CD4-positive, alpha-beta T cell (primary cell): ENCODE measurements around the gene OR10X1. TPM values are rescaled to one million over a fixed set of nuclear protein-coding genes. Genes with fewer than 3 reads are reported as not detected.

Experiments
- ATAC-seq: fragments of 200-7000 bp; cut with Tn5 transposase; one replicate; pipeline ENCODE4 v1.10.0; 2022; ENCODE audit warnings: mild to moderate bottlenecking; ENCODE audit not compliant: poor library complexity
- CTCF ChIA-PET: fragments of 350-600 bp; sonication (Branson Sonifier 250); formaldehyde crosslinking; loops from one replicate; lab custom pipeline; 2021; ENCODE audit warnings: antibody characterized with exemption, inconsistent platforms; lab: Charles Lee
- POLR2A ChIA-PET: fragments of 350-600 bp; sonication (Branson Sonifier 250); formaldehyde crosslinking; loops from one replicate; lab custom pipeline; 2021; ENCODE audit warnings: antibody characterized with exemption, inconsistent platforms; lab: Charles Lee
- DNase-seq, 14 experiments: peaks; one replicate each; pipeline ENCODE4 v3.0.0-alpha.2; 2013 to 2020; ENCODE audit warnings: mixed read lengths in 2 of 14
- H3K27ac ChIP-seq, 2 donors: one replicate each; pipeline versions ENCODE4 v1.5.1 to v1.7.0; 2013; ENCODE audit warnings: low read length in 2 of 2, low read depth in 1 of 2, mild to moderate bottlenecking in 1 of 2
- H3K27me3 ChIP-seq, 2 experiments: 1 replicate in 1 of 2; 2 replicates in 1 of 2; pipeline versions ENCODE4 v1.6.1 to v1.7.0; 2013; ENCODE audit warnings: low read length in 2 of 2, control low read depth in 1 of 2, mild to moderate bottlenecking in 1 of 2, moderate library complexity in 1 of 2; ENCODE audit not compliant: insufficient read depth in 2 of 2, control insufficient read depth in 1 of 2
- H3K36me3 ChIP-seq: one replicate; pipeline ENCODE4 v1.6.1; 2013; ENCODE audit warnings: low read length, control low read depth; ENCODE audit not compliant: insufficient read depth
- H3K4me1 ChIP-seq: one replicate; pipeline ENCODE4 v1.6.1; 2013; ENCODE audit warnings: low read length, control low read depth; ENCODE audit not compliant: insufficient read depth
- H3K4me3 ChIP-seq: one replicate; pipeline ENCODE4 v1.5.1; 2013; ENCODE audit warnings: mild to moderate bottlenecking, low read length, moderate library complexity
- H3K9me3 ChIP-seq, 2 experiments: 1 replicate in 1 of 2; 2 replicates in 1 of 2; pipeline versions ENCODE4 v1.6.1 to v1.7.0; 2013; ENCODE audit warnings: low read length in 2 of 2, mild to moderate bottlenecking in 2 of 2, control low read depth in 1 of 2, moderate library complexity in 1 of 2; ENCODE audit not compliant: control insufficient read depth in 1 of 2, insufficient read depth in 1 of 2
- H3K27ac Mint-ChIP-seq: one replicate; pipeline ENCODE4 v1.8.0; 2020; ENCODE audit warnings: mixed read lengths
- H3K27me3 Mint-ChIP-seq: one replicate; pipeline ENCODE4 v1.8.0; 2021; ENCODE audit warnings: mixed read lengths
- H3K36me3 Mint-ChIP-seq: one replicate; pipeline ENCODE4 v1.8.0; 2021; ENCODE audit warnings: low read depth, mixed read lengths
- H3K4me1 Mint-ChIP-seq: one replicate; pipeline ENCODE4 v1.8.0; 2021; ENCODE audit warnings: low read depth, mixed read lengths
- H3K4me3 Mint-ChIP-seq: one replicate; pipeline ENCODE4 v1.8.0; 2020; ENCODE audit warnings: mild to moderate bottlenecking, mixed read lengths
- H3K9me3 Mint-ChIP-seq: one replicate; pipeline ENCODE4 v1.8.0; 2020; ENCODE audit warnings: mixed read lengths
- intact Hi-C, 2 experiments: fragments of 100-400 bp; cut with DNase I in 1 of 2; cut with micrococcal nuclease in 1 of 2; formaldehyde crosslinking; loops; one replicate each; pipeline versions ENCODE4 v1.15.1 to v1.9.0; 2023 to 2025; cut with DNase I, micrococcal nuclease
- total RNA-seq, 174 experiments: library from RNA in 2 of 174; stranded (reverse) in 2 of 174; gene quantifications; one replicate each; pipeline ENCODE4 v1.2.3 and lab custom pipeline; 2021 to 2026
- TF ChIP-seq, protein P1 (sequence below): fragments of 200-600 bp; IDR thresholded peaks from one replicate; pipeline ENCODE4 v1.8.0; 2022; ENCODE audit warnings: antibody characterized with exemption, mild to moderate bottlenecking

The OR10X1 gene
- total RNA-seq, 2 experiments from 2014 or later: not detected

DNA sequence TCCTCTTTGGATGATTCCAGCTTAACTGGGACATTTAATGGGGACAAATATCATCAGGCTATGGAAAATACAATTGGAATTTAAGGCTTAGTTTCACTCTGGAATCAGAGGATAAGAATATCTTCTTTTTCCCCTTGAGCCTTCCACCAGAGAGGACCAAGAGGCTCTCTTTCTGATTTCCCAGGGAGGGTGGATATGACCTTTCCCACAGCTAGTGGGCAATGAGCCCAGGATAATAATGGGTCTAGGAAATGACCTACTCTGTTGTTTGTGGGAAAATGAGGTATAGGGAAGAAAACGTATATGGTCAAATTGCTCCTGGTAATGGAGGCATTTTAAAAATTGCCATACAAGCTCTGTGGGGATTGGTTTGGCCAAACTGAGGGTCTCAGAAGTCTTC, 27.4 kb downstream of the OR10X1 start:
- no peak overlapping the region for H3K4me3 ChIP-seq
- Mint-ChIP-seq H3K36me3 (no peaks in the 10 kb centered on the region), H3K9me3 (no peaks in the 10 kb centered on the region), H3K27ac (no peak overlapping the region), H3K27me3 (peaks cover 33% of the 10 kb centered on the region), H3K4me3 (no peak overlapping the region), H3K4me1 (no peaks in the 10 kb centered on the region)
- H3K36me3 ChIP-seq: no peaks in the 10 kb centered on the region
- TF ChIP-seq, protein P1, sequence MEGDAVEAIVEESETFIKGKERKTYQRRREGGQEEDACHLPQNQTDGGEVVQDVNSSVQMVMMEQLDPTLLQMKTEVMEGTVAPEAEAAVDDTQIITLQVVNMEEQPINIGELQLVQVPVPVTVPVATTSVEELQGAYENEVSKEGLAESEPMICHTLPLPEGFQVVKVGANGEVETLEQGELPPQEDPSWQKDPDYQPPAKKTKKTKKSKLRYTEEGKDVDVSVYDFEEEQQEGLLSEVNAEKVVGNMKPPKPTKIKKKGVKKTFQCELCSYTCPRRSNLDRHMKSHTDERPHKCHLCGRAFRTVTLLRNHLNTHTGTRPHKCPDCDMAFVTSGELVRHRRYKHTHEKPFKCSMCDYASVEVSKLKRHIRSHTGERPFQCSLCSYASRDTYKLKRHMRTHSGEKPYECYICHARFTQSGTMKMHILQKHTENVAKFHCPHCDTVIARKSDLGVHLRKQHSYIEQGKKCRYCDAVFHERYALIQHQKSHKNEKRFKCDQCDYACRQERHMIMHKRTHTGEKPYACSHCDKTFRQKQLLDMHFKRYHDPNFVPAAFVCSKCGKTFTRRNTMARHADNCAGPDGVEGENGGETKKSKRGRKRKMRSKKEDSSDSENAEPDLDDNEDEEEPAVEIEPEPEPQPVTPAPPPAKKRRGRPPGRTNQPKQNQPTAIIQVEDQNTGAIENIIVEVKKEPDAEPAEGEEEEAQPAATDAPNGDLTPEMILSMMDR: no peak
- intact Hi-C loops: no loop called here
- no peaks in the 10 kb centered on the region for H3K4me1 ChIP-seq
- POLR2A ChIA-PET: no interaction called here
- CTCF ChIA-PET: no interaction called here
- H3K27me3 ChIP-seq: peaks cover 0 to 11% of the 10 kb centered on the region in 2 experiments
- no peak overlapping the region for H3K27ac ChIP-seq
- no peak for ATAC-seq
- DNase-seq: no peak
- H3K9me3 ChIP-seq: no peaks in the 10 kb centered on the region

DNA sequence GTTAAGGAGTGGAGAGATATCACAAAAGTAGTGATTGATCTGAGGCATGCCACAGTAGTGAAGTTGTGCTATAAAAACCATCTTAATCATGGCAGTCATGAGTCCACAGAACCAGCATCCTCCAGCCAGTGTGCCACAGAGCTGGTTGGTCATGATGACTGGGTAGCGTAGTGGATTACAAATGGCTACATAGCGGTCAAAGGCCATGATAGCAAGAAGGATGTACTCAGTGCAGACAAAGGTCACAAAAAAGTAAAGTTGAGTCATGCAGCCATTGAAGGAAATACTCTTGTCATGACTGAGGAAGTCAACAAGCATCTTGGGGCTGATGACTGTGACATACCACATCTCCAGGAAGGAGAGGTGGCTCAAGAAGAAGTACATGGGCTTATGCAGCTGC, 32.2 kb downstream of the OR10X1 start:
- H3K27ac Mint-ChIP-seq: no peak overlapping the region
- no peaks in the 10 kb centered on the region for H3K36me3 ChIP-seq
- no peak overlapping the region for H3K4me3 ChIP-seq
- H3K27me3 ChIP-seq: peaks cover 0 to 13% of the 10 kb centered on the region in 2 experiments
- no peaks in the 10 kb centered on the region for H3K4me1 Mint-ChIP-seq
- no peak overlapping the region for H3K4me3 Mint-ChIP-seq
- CTCF ChIA-PET: no interaction called here
- H3K4me1 ChIP-seq: no peaks in the 10 kb centered on the region
- H3K36me3 Mint-ChIP-seq: no peaks in the 10 kb centered on the region
- ATAC-seq (no peak), DNase-seq (no peak)
- TF ChIP-seq, protein P1: no peak
- POLR2A ChIA-PET: no interaction called here
- peaks cover 33% of the 10 kb centered on the region for H3K27me3 Mint-ChIP-seq
- no peaks in the 10 kb centered on the region for H3K9me3 Mint-ChIP-seq
- intact Hi-C loops: no loop called here
- H3K9me3 ChIP-seq: no peaks in the 10 kb centered on the region
- no peak overlapping the region for H3K27ac ChIP-seq

DNA sequence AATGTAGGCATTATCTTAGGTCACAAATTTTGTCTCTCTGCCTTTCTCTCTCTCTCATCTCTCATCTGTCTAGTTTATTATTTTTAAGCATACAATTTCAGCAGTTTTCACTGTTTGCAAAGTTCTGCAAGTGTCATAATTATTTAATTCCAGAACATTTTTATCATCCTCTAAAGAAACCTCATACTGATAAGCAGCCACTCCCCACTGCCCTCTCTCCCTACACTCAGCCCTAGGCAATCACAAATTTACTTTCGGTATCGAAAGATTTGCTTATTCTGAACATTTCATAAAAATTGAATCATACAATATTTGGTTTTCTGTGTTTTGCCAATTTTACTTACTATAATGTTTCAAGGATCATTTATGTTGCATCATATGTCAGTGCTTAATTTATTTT, 42.1 kb downstream of the OR10X1 start:
- H3K4me1 Mint-ChIP-seq: no peaks in the 10 kb centered on the region
- DNase-seq (no peak), ATAC-seq (no peak)
- H3K36me3 Mint-ChIP-seq: no peaks in the 10 kb centered on the region
- TF ChIP-seq, protein P1: no peak
- H3K27ac Mint-ChIP-seq: no peak overlapping the region
- peaks cover 2% of the 10 kb centered on the region for H3K27me3 Mint-ChIP-seq
- H3K36me3 ChIP-seq: no peaks in the 10 kb centered on the region
- intact Hi-C loops: no loop called here
- H3K4me1 ChIP-seq: no peaks in the 10 kb centered on the region
- no peak overlapping the region for H3K4me3 ChIP-seq
- ChIA-PET POLR2A (no interaction called here), CTCF (no interaction called here)
- no peak overlapping the region for H3K4me3 Mint-ChIP-seq
- no peaks in the 10 kb centered on the region for H3K27me3 ChIP-seq
- no peak overlapping the region for H3K27ac ChIP-seq
- H3K9me3 Mint-ChIP-seq: no peaks in the 10 kb centered on the region
- no peaks in the 10 kb centered on the region for H3K9me3 ChIP-seq
